ENCODE measurements around the gene CASP8. TPM values are rescaled to one million over a fixed set of nuclear protein-coding genes. Genes with fewer than 3 reads are reported as not detected.

CASP8 gene
- total RNA-seq, 2 experiments from 2014 or later, result 172 to 175 TPM

GRCh38 chr2:201233812-201234662, 26.3 kb upstream of the CASP8 start:
- Histone ChIP-seq H3K4me1 (ENCODE audit: insufficient read depth, low read length) (peaks cover 42% of the 10 kb centered on the region), H3K27me3 (ENCODE audit: control insufficient read depth in 1 of 2, insufficient read depth in 2 of 2, low read length in 2 of 2) (no peaks in the 10 kb centered on the region), H3K27ac (ENCODE audit: low read depth in 1 of 2, low read length in 2 of 2) (peak overlapping the region; percentile 77 to 86), H3K4me3 (ENCODE audit: low read length) (peak overlapping the region; percentile 80), H3K36me3 (ENCODE audit: insufficient read depth, low read length) (peaks cover 10% of the 10 kb centered on the region), H3K9me3 (ENCODE audit: control insufficient read depth in 1 of 2, insufficient read depth in 1 of 2, low read length in 2 of 2) (no peaks in the 10 kb centered on the region)
- POLR2A ChIA-PET, result interaction anchor here (0.6 to 3.3 kb wide), 38 partner anchors 8 to 547 kb away, joined by 3 to 120 read pairs (median 5); partner anchors contain the start of genes ALS2, CASP10, CASP8 and CFLAR
- H3K4me1 Mint-ChIP-seq (ENCODE audit: low read depth), result peaks cover 69% of the 10 kb centered on the region
- H3K36me3 Mint-ChIP-seq (ENCODE audit: low read depth), result peaks cover 30% of the 10 kb centered on the region
- TF ChIP-seq, protein P1, sequence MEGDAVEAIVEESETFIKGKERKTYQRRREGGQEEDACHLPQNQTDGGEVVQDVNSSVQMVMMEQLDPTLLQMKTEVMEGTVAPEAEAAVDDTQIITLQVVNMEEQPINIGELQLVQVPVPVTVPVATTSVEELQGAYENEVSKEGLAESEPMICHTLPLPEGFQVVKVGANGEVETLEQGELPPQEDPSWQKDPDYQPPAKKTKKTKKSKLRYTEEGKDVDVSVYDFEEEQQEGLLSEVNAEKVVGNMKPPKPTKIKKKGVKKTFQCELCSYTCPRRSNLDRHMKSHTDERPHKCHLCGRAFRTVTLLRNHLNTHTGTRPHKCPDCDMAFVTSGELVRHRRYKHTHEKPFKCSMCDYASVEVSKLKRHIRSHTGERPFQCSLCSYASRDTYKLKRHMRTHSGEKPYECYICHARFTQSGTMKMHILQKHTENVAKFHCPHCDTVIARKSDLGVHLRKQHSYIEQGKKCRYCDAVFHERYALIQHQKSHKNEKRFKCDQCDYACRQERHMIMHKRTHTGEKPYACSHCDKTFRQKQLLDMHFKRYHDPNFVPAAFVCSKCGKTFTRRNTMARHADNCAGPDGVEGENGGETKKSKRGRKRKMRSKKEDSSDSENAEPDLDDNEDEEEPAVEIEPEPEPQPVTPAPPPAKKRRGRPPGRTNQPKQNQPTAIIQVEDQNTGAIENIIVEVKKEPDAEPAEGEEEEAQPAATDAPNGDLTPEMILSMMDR (IDR thresholded peaks at IDR 0.05), result no peak
- ATAC-seq (ENCODE audit: poor library complexity) (no peak), DNase-seq (peak in 4 of 14 experiments; percentile 13 to 47 (median 36))
- no peaks in the 10 kb centered on the region for H3K9me3 Mint-ChIP-seq
- H3K27ac Mint-ChIP-seq, result peak overlapping the region; percentile 95
- no peaks in the 10 kb centered on the region for H3K27me3 Mint-ChIP-seq
- intact Hi-C loops (cut with DNase I, micrococcal nuclease), result loop anchor here (2.0 to 10.0 kb wide), 9 partner anchors 21 to 943 kb away; partner anchors contain the start of genes TMEM237 (in 2 of the 2), ALS2 (in 1 of the 2), CFLAR (in 1 of the 2) and HYCC2 (in 1 of the 2)
- CTCF ChIA-PET, result interaction anchor here (1.0 to 4.5 kb wide), 14 partner anchors 13 to 270 kb away, joined by 3 to 105 read pairs (median 20); partner anchors contain the start of genes CASP10, CASP8, ORC2 and STRADB
- H3K4me3 Mint-ChIP-seq, result peak overlapping the region; percentile 97

- peak overlapping the region; percentile 80 for H3K4me3 ChIP-seq (ENCODE audit: low read length)
- Mint-ChIP-seq H3K27ac (peak overlapping the region; percentile 95), H3K4me3 (peak overlapping the region; percentile 97), H3K4me1 (ENCODE audit: low read depth) (peaks cover 73% of the 10 kb centered on the region), H3K36me3 (ENCODE audit: low read depth) (peaks cover 36% of the 10 kb centered on the region), H3K27me3 (no peaks in the 10 kb centered on the region), H3K9me3 (no peaks in the 10 kb centered on the region)
- no peaks in the 10 kb centered on the region for H3K9me3 ChIP-seq (ENCODE audit: control insufficient read depth in 1 of 2, insufficient read depth in 1 of 2, low read length in 2 of 2)
- POLR2A ChIA-PET, result interaction anchor here (0.6 to 3.3 kb wide), 13 partner anchors 10 to 271 kb away, joined by 3 to 120 read pairs (median 7); partner anchors contain the start of genes CASP10, CASP8 and CFLAR
- no peak for ATAC-seq (ENCODE audit: poor library complexity)
- peak overlapping the region in 1 of 2 donors; percentile 86 for H3K27ac ChIP-seq (ENCODE audit: low read depth in 1 of 2, low read length in 2 of 2)
- no peaks in the 10 kb centered on the region for H3K27me3 ChIP-seq (ENCODE audit: control insufficient read depth in 1 of 2, insufficient read depth in 2 of 2, low read length in 2 of 2)
- peaks cover 47% of the 10 kb centered on the region for H3K4me1 ChIP-seq (ENCODE audit: insufficient read depth, low read length)
- DNase-seq, result no peak
- CTCF ChIA-PET, result interaction anchor here (1.4 to 4.5 kb wide), 4 partner anchors 27 to 130 kb away, joined by 3 to 105 read pairs (median 54); partner anchors contain the start of genes CASP10 and CASP8
- intact Hi-C loops (cut with DNase I, micrococcal nuclease), result loop anchor here (5.0 to 10.0 kb wide), 9 partner anchors 43 to 943 kb away; partner anchors contain the start of genes TMEM237 (in 2 of the 2), ALS2 (in 1 of the 2), CFLAR (in 1 of the 2) and HYCC2 (in 1 of the 2)
- TF ChIP-seq, protein P1 (IDR thresholded peaks at IDR 0.05), result no peak
- peaks cover 14% of the 10 kb centered on the region for H3K36me3 ChIP-seq (ENCODE audit: insufficient read depth, low read length)
Measured at GRCh38 chr2:201234663-201235135, 25.6 kb upstream of the CASP8 start.
